GM19238 (cell line): ENCODE data around the gene MEA1.

ENCODE experiments used
- DNase-seq: peaks from one replicate; pipeline ENCODE4 v3.0.0; 2011; ENCODE audit warnings: low spot score; ENCODE audit not compliant: insufficient read length

MEA1 gene

GRCh38 chr6:42973926-42974325 lies 39.8 kb downstream of the MEA1 start:
- DNase-seq: no peak

GRCh38 chr6:42971746-42972327 lies 41.9 kb downstream of the MEA1 start:
- no peak for DNase-seq

GRCh38 chr6:42970871-42971612 lies 42.7 kb downstream of the MEA1 start:
- DNase-seq: no peak

GRCh38 chr6:42969934-42970333 lies 43.8 kb downstream of the MEA1 start:
- DNase-seq: no peak

GRCh38 chr6:42969431-42969830 lies 44.3 kb downstream of the MEA1 start:
- DNase-seq: no peak

GRCh38 chr6:42968783-42969182 lies 45.0 kb downstream of the MEA1 start:
- DNase-seq: no peak

GRCh38 chr6:42968126-42968701 lies 45.5 kb downstream of the MEA1 start:
- no peak for DNase-seq

- DNase-seq: no peak
Measured at GRCh38 chr6:42967228-42967627, 46.5 kb downstream of the MEA1 start.

GRCh38 chr6:42966571-42966970 lies 47.2 kb downstream of the MEA1 start:
- no peak for DNase-seq

GRCh38 chr6:42963855-42964605 lies 49.7 kb downstream of the MEA1 start:
- no peak for DNase-seq

GRCh38 chr6:42963179-42963854 lies 50.4 kb downstream of the MEA1 start:
- no peak for DNase-seq

- no peak for DNase-seq
Measured at GRCh38 chr6:42962502-42963178, 51.1 kb downstream of the MEA1 start.

- DNase-seq: no peak
Measured at GRCh38 chr6:42962096-42962495, 51.6 kb downstream of the MEA1 start.
